ENCODE data around the gene ATRNL1.

GRCh38 chr10:115674496-115674895 lies 581.3 kb downstream of the ATRNL1 start:
- TF ChIP-seq POLR2A (IDR thresholded peaks at IDR 0.05) (no peak), CTCF (IDR thresholded peaks at IDR 0.05) (no peak)

Data from suprapubic skin (tissue), 3 donors.